Caco-2 (cell line): ENCODE results near the gene DPY19L3. TPM values are rescaled to one million over a fixed set of nuclear protein-coding genes. Genes with fewer than 3 reads are reported as not detected.

Experiments used
- BruUV-seq: library from RNA; stranded (reverse); fragments of 400-500 nt; replicated peaks from 2 replicates; lab custom pipeline; 2021; lab: Mats Ljungman, UMichigan
- CTCF ChIA-PET: fragments of 300-600 bp; sonication (Branson Sonifier 250); formaldehyde crosslinking; loops from one replicate; lab custom pipeline; 2022; ENCODE audit warnings: antibody characterized with exemption; lab: Charles Lee
- POLR2A ChIA-PET: fragments of 300-600 bp; sonication (Branson Sonifier 250); formaldehyde crosslinking; loops from one replicate; lab custom pipeline; 2022; ENCODE audit warnings: antibody characterized with exemption; lab: Charles Lee
- DNase-seq, 2 experiments: peaks; one replicate each; pipeline versions ENCODE4 v3.0.0 to v3.0.0-alpha.2; 2020 to 2022
- H3K27me3 ChIP-seq: replicated peaks from 2 replicates; pipeline ENCODE4 v1.6.0; 2011; ENCODE audit warnings: low read length; ENCODE audit not compliant: control insufficient read depth, insufficient read depth
- H3K36me3 ChIP-seq: 2 replicates; pipeline ENCODE4 v1.5.1; 2011; ENCODE audit warnings: low read length; ENCODE audit not compliant: control insufficient read depth, insufficient read depth
- H3K4me1 ChIP-seq: fragments of 250-450 bp; sonication (Bioruptor Pico); 2 replicates; pipeline ENCODE4 v1.5.1; 2020; ENCODE audit warnings: mild to moderate bottlenecking
- H3K4me3 ChIP-seq: 2 replicates; pipeline ENCODE4 v1.5.1; 2011; ENCODE audit warnings: low read depth, mild to moderate bottlenecking, control low read depth, low read length
- H3K9me3 ChIP-seq: fragments of 250-450 bp; sonication (Bioruptor Pico); 2 replicates; pipeline ENCODE4 v1.5.1; 2020; ENCODE audit warnings: mild to moderate bottlenecking, moderate library complexity
- H3K27ac Mint-ChIP-seq: one replicate; pipeline ENCODE4 v1.8.0; 2022; ENCODE audit warnings: mixed read lengths; ENCODE audit not compliant: unreplicated experiment
- H3K27me3 Mint-ChIP-seq: one replicate; pipeline ENCODE4 v1.8.0; 2022; ENCODE audit warnings: mixed read lengths; ENCODE audit not compliant: insufficient read depth, unreplicated experiment
- H3K36me3 Mint-ChIP-seq: one replicate; pipeline ENCODE4 v1.8.0; 2022; ENCODE audit warnings: mild to moderate bottlenecking, mixed read lengths; ENCODE audit not compliant: insufficient read depth, unreplicated experiment
- H3K4me1 Mint-ChIP-seq: one replicate; pipeline ENCODE4 v1.8.0; 2022; ENCODE audit warnings: low read depth, mixed read lengths; ENCODE audit not compliant: unreplicated experiment
- H3K4me3 Mint-ChIP-seq: one replicate; pipeline ENCODE4 v1.8.0; 2022; ENCODE audit warnings: mild to moderate bottlenecking, moderate library complexity, mixed read lengths; ENCODE audit not compliant: unreplicated experiment
- H3K9me3 Mint-ChIP-seq: one replicate; pipeline ENCODE4 v1.8.0; 2022; ENCODE audit warnings: mixed read lengths; ENCODE audit not compliant: unreplicated experiment
- CTCF ChIP-seq, 2 experiments: fragments of 200-600 bp in 1 of 2; IDR thresholded peaks; 1 replicate in 1 of 2; 2 replicates in 1 of 2; pipeline versions ENCODE4 v1.5.1 to v1.8.0; 2011 to 2022; ENCODE audit warnings: antibody characterized with exemption in 1 of 2, control low read depth in 1 of 2, inconsistent platforms in 1 of 2, low read depth in 1 of 2, low read length in 1 of 2, mild to moderate bottlenecking in 1 of 2, moderate library complexity in 1 of 2; ENCODE audit not compliant: insufficient read depth in 1 of 2, severe bottlenecking in 1 of 2, unreplicated experiment in 1 of 2
- intact Hi-C: fragments of 100-400 bp; cut with micrococcal nuclease; formaldehyde crosslinking; loops from one replicate; pipeline ENCODE4 v1.10.0; 2022; ENCODE audit not compliant: unreplicated experiment
- total RNA-seq: library from RNA; stranded (reverse); gene quantifications from 2 replicates; pipeline ENCODE4 v1.2.3, GENCODE V29; 2022

The DPY19L3 gene
- total RNA-seq, 1 experiment from 2014 or later, result 40.7 TPM

GRCh38 chr19:32483574-32483973, 78.0 kb downstream of the DPY19L3 start:
- Mint-ChIP-seq H3K4me1 (no peaks in the 10 kb centered on the region), H3K9me3 (no peaks in the 10 kb centered on the region), H3K27ac (no peak overlapping the region), H3K36me3 (peaks cover 24% of the 10 kb centered on the region), H3K27me3 (no peaks in the 10 kb centered on the region), H3K4me3 (no peak overlapping the region)
- intact Hi-C loops, result no loop called here
- Histone ChIP-seq H3K36me3 (no peaks in the 10 kb centered on the region; the same call in 1 of the 2 replicates), H3K4me1 (no peaks in the 10 kb centered on the region), H3K27me3 (no peaks in the 10 kb centered on the region), H3K9me3 (0 out of 2 replicates have a peak, but pooled peaks cover 3% of the 10 kb centered on the region), H3K4me3 (no peak overlapping the region)
- DNase-seq, result no peak
- POLR2A ChIA-PET, result no interaction called here
- no peak for TF ChIP-seq CTCF (IDR thresholded peaks at IDR 0.05; ENCODE audit: insufficient read depth in 1 of 2, low read depth in 1 of 2, low read length in 1 of 2, severe bottlenecking in 1 of 2, unreplicated experiment in 1 of 2)
- CTCF ChIA-PET, result no interaction called here
- no TSS peak for BruUV-seq

GRCh38 chr19:32489971-32490370, 84.4 kb downstream of the DPY19L3 start:
- 0 out of 2 replicates have a peak, but pooled peaks cover 3% of the 10 kb centered on the region for H3K9me3 ChIP-seq
- H3K27me3 ChIP-seq, result no peaks in the 10 kb centered on the region
- no peak overlapping the region for H3K4me3 Mint-ChIP-seq
- peaks cover 4% of the 10 kb centered on the region for H3K36me3 Mint-ChIP-seq
- no peak overlapping the region for H3K4me3 ChIP-seq
- intact Hi-C loops, result no loop called here
- no peak for TF ChIP-seq CTCF (IDR thresholded peaks at IDR 0.05; ENCODE audit: insufficient read depth in 1 of 2, low read depth in 1 of 2, low read length in 1 of 2, severe bottlenecking in 1 of 2, unreplicated experiment in 1 of 2)
- H3K27ac Mint-ChIP-seq, result no peak overlapping the region
- no peaks in the 10 kb centered on the region for H3K36me3 ChIP-seq
- H3K4me1 ChIP-seq, result no peaks in the 10 kb centered on the region
- POLR2A ChIA-PET, result interaction anchor here (0.6 kb wide), 1 partner anchor 84 kb away, joined by 4 read pairs; no protein-coding TSS in a partner anchor
- no TSS peak for BruUV-seq
- H3K4me1 Mint-ChIP-seq, result no peaks in the 10 kb centered on the region
- H3K9me3 Mint-ChIP-seq, result peaks cover 5% of the 10 kb centered on the region
- CTCF ChIA-PET, result no interaction called here
- no peak for DNase-seq
- peaks cover 3% of the 10 kb centered on the region for H3K27me3 Mint-ChIP-seq

- Histone ChIP-seq H3K9me3 (no peaks in the 10 kb centered on the region), H3K4me3 (no peak overlapping the region), H3K27me3 (no peaks in the 10 kb centered on the region), H3K36me3 (no peaks in the 10 kb centered on the region), H3K4me1 (peaks cover 13% of the 10 kb centered on the region; the same call in 1 of the 2 replicates)
- DNase-seq, result no peak
- H3K36me3 Mint-ChIP-seq, result no peaks in the 10 kb centered on the region
- H3K27me3 Mint-ChIP-seq, result peaks cover 3% of the 10 kb centered on the region
- peaks cover 15% of the 10 kb centered on the region for H3K9me3 Mint-ChIP-seq
- TF ChIP-seq CTCF (IDR thresholded peaks at IDR 0.05; ENCODE audit: insufficient read depth in 1 of 2, low read depth in 1 of 2, low read length in 1 of 2, severe bottlenecking in 1 of 2, unreplicated experiment in 1 of 2), result no peak
- intact Hi-C loops, result no loop called here
- H3K4me3 Mint-ChIP-seq, result no peak overlapping the region
- peaks cover 7% of the 10 kb centered on the region for H3K4me1 Mint-ChIP-seq
- H3K27ac Mint-ChIP-seq, result no peak overlapping the region
- no TSS peak for BruUV-seq
- POLR2A ChIA-PET, result no interaction called here
- CTCF ChIA-PET, result no interaction called here
Measured at GRCh38 chr19:32497391-32497790, 91.8 kb downstream of the DPY19L3 start.
